Measurements from ENCODE around the gene SHMT2. TPM values are rescaled to one million over a fixed set of nuclear protein-coding genes. Genes with fewer than 3 reads are reported as not detected.

The SHMT2 gene
- total RNA-seq = 132 and 202 TPM in 2 replicates

GRCh38 chr12:57229634-57230380 lies at the start of gene SHMT2:
TSS of gene SHMT2 (plus strand) at chr12:57229711. CDS start at chr12:57229779, 68 bp downstream.

GRCh38 chr12:57216014-57216911 lies 13.2 kb upstream of the SHMT2 start, which contains the start of gene NXPH4:
TSS of gene NXPH4 (plus strand) at chr12:57216794. CDS start at chr12:57216970, 176 bp downstream.

GRCh38 chr12:57250956-57251355 lies 21.4 kb downstream of the SHMT2 start, which contains the start of gene STAC3:
TSS of gene STAC3 (minus strand) at chr12:57251187. CDS start at chr12:57249636, 1,551 bp downstream.

Other genes starting within 250 kb of the SHMT2 start
- 5.7 and 6.3 TPM in 2 replicates for gene ZBTB39, start 223.2 kb upstream of the SHMT2 start, total RNA-seq
- not detected in 2 replicates for gene TAC3, start 213.2 kb upstream of the SHMT2 start, total RNA-seq
- under 0.01 TPM in 1 of 2 replicates, not detected in the other for gene MYO1A, start 179.6 kb upstream of the SHMT2 start, total RNA-seq
- 6.3 TPM in 2 replicates for gene NEMP1, start 150.9 kb upstream of the SHMT2 start, total RNA-seq
- 10.9 and 16.8 TPM in 2 replicates for gene NAB2, start 140.6 kb upstream of the SHMT2 start, total RNA-seq
- 54.3 and 68.1 TPM in 2 replicates for gene STAT6, start 118.3 kb upstream of the SHMT2 start, total RNA-seq
- gene LRP1, start 101.2 kb upstream of the SHMT2 start, total RNA-seq = 4.1 and 46.5 TPM in 2 replicates
- gene LRP1-AS, start 82.1 kb upstream of the SHMT2 start, total RNA-seq = not detected in 2 replicates
- gene NXPH4, start 12.9 kb upstream of the SHMT2 start, total RNA-seq = 2.5 TPM in 1 of 2 replicates, not detected in the other
- gene STAC3, start 21.5 kb downstream of the SHMT2 start, total RNA-seq = 0.18 and 0.19 TPM in 2 replicates
- 4.0 and 8.5 TPM in 2 replicates for gene R3HDM2, start 201.3 kb downstream of the SHMT2 start, total RNA-seq
- gene INHBC, start 205.1 kb downstream of the SHMT2 start, total RNA-seq = not detected in 2 replicates
- not detected in 2 replicates for gene INHBE, start 225.6 kb downstream of the SHMT2 start, total RNA-seq
- 0.45 TPM in 1 of 2 replicates, not detected in the other for gene GLI1, start 230.1 kb downstream of the SHMT2 start, total RNA-seq